IPS DF 6.9 (cell line): ENCODE results near the gene ZC3H8.
"Not testable (repeated sequence)": the region's sequence is repeated elsewhere in the genome, so short reads cannot be mapped to it uniquely, and the experiment has no call there.

ENCODE experiments used
- DNase-seq: peaks from one replicate; pipeline ENCODE4 v3.0.0-alpha.2; 2013; ENCODE audit warnings: low read depth, low spot score
- H3K27ac ChIP-seq: one replicate; pipeline ENCODE4 v1.5.1; 2013; ENCODE audit warnings: low read length, control low read depth
- H3K27me3 ChIP-seq: 2 replicates; pipeline ENCODE4 v1.6.1; 2013; ENCODE audit warnings: mild to moderate bottlenecking, low read length; ENCODE audit not compliant: control insufficient read depth, insufficient read depth
- H3K36me3 ChIP-seq: 2 replicates; pipeline ENCODE4 v1.6.1; 2013; ENCODE audit warnings: low read length; ENCODE audit not compliant: control insufficient read depth, insufficient read depth
- H3K4me1 ChIP-seq: 2 replicates; pipeline ENCODE4 v1.6.1; 2013; ENCODE audit warnings: low read length; ENCODE audit not compliant: control insufficient read depth, insufficient read depth
- H3K4me3 ChIP-seq: 2 replicates; pipeline ENCODE4 v1.5.1; 2013; ENCODE audit warnings: mild to moderate bottlenecking, low read length
- H3K9me3 ChIP-seq: 2 replicates; pipeline ENCODE4 v1.6.1; 2013; ENCODE audit warnings: low read length, inconsistent platforms; ENCODE audit not compliant: control insufficient read depth, insufficient read depth
- WGBS: extraction: QIAGEN DNeasy Blood & Tissue Kit; methylation state at CpG from one replicate; pipeline ENCODE4 v1.1.7; 2013; ENCODE audit warnings: mixed read lengths, missing lambda C conversion rate; ENCODE audit not compliant: insufficient read length, insufficient coverage; 5-methylcytosine and 5-hydroxymethylcytosine counted together

ZC3H8 gene

GRCh38 chr2:112229348-112229747, 25.5 kb downstream of the ZC3H8 start:
- Histone ChIP-seq H3K4me1 (no peaks in the 10 kb centered on the region), H3K27ac (no peak overlapping the region), H3K36me3 (no peaks in the 10 kb centered on the region), H3K9me3 (no peaks in the 10 kb centered on the region), H3K4me3 (no peak overlapping the region), H3K27me3 (no peaks in the 10 kb centered on the region)
- DNase-seq = no peak

DNA sequence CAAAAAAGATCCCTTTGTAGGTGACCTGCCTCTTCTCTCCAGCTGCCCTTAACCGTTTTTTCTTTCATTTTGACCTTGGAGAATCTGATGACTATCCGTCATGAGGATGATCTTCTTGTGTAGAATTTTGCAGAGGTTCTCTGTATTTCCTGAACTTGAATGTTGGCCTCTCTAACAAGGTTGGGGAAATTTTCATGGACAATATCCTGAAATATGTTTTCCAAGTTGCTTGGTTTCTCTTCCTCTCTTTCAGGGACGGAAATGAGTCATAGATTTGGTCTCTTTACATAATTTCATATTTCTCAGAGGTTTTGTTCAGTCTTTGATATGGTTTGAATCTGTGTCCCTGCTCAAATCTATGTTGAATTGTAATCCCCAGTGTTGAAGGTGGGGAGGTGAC, 34.0 kb downstream of the ZC3H8 start:
- WGBS = no CpG with 5 or more reads among the region's 3 CpGs
- Histone ChIP-seq H3K36me3 (no peaks in the 10 kb centered on the region), H3K4me3 (no peak overlapping the region), H3K27me3 (no peaks in the 10 kb centered on the region), H3K27ac (no peak overlapping the region), H3K9me3 (no peaks in the 10 kb centered on the region), H3K4me1 (no peaks in the 10 kb centered on the region)
- DNase-seq = no peak

DNA sequence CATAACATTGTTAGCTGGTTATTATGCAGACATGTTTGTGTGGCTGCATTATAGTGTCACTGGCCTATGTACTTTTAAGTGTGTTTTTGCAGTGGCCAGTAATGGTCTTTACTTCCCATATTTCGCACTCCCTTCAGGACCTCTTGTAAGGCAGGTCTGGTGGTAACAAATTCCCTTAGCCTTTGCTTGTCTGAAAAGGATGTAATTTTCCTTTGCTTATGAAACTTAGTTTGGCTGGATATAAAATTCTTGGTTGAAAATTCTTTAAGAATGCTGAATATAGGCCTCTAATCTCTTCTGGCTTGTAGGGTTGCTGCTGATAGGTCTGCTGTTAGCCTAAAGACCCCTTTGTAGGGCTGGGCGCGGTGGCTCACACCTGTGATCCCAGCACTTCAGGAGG, 34.7 kb downstream of the ZC3H8 start:
- no CpG with 5 or more reads among the region's 3 CpGs for WGBS
- H3K27me3 ChIP-seq = no peaks in the 10 kb centered on the region
- H3K4me1 ChIP-seq = no peaks in the 10 kb centered on the region
- no peaks in the 10 kb centered on the region for H3K36me3 ChIP-seq
- H3K27ac ChIP-seq = no peak overlapping the region
- no peaks in the 10 kb centered on the region for H3K9me3 ChIP-seq
- H3K4me3 ChIP-seq = no peak overlapping the region
- no peak for DNase-seq

GRCh38 chr2:112217854-112218253, 37.0 kb downstream of the ZC3H8 start:
- no peak for DNase-seq
- no peaks in the 10 kb centered on the region for H3K4me1 ChIP-seq
- no peak overlapping the region for H3K27ac ChIP-seq
- no peak overlapping the region for H3K4me3 ChIP-seq
- H3K36me3 ChIP-seq = no peaks in the 10 kb centered on the region
- H3K27me3 ChIP-seq = no peaks in the 10 kb centered on the region
- no peaks in the 10 kb centered on the region for H3K9me3 ChIP-seq

- no CpG with 5 or more reads among the region's 3 CpGs for WGBS
- Histone ChIP-seq H3K4me1 (no peaks in the 10 kb centered on the region), H3K27me3 (no peaks in the 10 kb centered on the region), H3K9me3 (no peaks in the 10 kb centered on the region), H3K4me3 (no peak overlapping the region), H3K36me3 (no peaks in the 10 kb centered on the region), H3K27ac (no peak overlapping the region)
- no peak for DNase-seq
These were observed 38.7 kb downstream of the ZC3H8 start for GRCh38 chr2:112216167-112216566.

GRCh38 chr2:112207905-112208304, 46.9 kb downstream of the ZC3H8 start:
- H3K4me3 ChIP-seq, H3K4me1 ChIP-seq, DNase-seq, H3K36me3 ChIP-seq, H3K9me3 ChIP-seq, H3K27ac ChIP-seq, H3K27me3 ChIP-seq: not testable (repeated sequence)
- no CpG with 5 or more reads among the region's 3 CpGs for WGBS

- Histone ChIP-seq H3K27ac (no peak overlapping the region), H3K4me1 (no peaks in the 10 kb centered on the region), H3K27me3 (no peaks in the 10 kb centered on the region), H3K36me3 (no peaks in the 10 kb centered on the region), H3K9me3 (no peaks in the 10 kb centered on the region), H3K4me3 (no peak overlapping the region)
- WGBS = no CpG with 5 or more reads among the region's 2 CpGs
- DNase-seq = no peak
These were observed 50.4 kb downstream of the ZC3H8 start for GRCh38 chr2:112204411-112204810.

- H3K27ac ChIP-seq = no peak overlapping the region
- H3K9me3 ChIP-seq = no peaks in the 10 kb centered on the region
- no peak for DNase-seq
- no peaks in the 10 kb centered on the region for H3K36me3 ChIP-seq
- H3K4me3 ChIP-seq = no peak overlapping the region
- H3K27me3 ChIP-seq = no peaks in the 10 kb centered on the region
- WGBS = no CpG with 5 or more reads among the region's 3 CpGs
- no peaks in the 10 kb centered on the region for H3K4me1 ChIP-seq
These were observed 53.0 kb downstream of the ZC3H8 start for GRCh38 chr2:112201696-112202430.

DNA sequence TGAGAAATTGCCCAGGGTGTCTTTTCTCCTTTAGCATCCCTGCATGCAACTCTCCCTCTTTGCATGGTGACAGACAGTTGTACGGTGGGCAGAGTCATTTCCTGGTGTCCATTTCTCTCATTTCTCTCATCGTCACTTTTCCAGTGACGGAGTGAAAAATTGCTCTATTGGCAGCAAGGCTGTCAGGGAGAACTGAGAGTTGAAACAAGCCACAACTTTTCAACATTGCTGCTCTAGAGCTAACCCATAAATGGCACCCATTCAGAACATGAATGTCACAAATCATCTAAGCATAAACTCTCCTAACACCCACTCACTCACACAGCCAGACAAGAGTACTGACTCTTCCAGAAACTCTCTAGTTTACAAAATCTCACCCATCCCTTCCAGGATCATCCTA, 55.7 kb downstream of the ZC3H8 start:
- Histone ChIP-seq H3K27ac (no peak overlapping the region), H3K4me1 (no peaks in the 10 kb centered on the region), H3K36me3 (no peaks in the 10 kb centered on the region), H3K9me3 (no peaks in the 10 kb centered on the region), H3K4me3 (no peak overlapping the region), H3K27me3 (no peaks in the 10 kb centered on the region)
- WGBS = no CpG with 5 or more reads among the region's 3 CpGs
- no peak for DNase-seq

- no peak overlapping the region for H3K27ac ChIP-seq
- H3K9me3 ChIP-seq = no peaks in the 10 kb centered on the region
- H3K36me3 ChIP-seq = no peaks in the 10 kb centered on the region
- H3K4me3 ChIP-seq = no peak overlapping the region
- H3K4me1 ChIP-seq = no peaks in the 10 kb centered on the region
- no peaks in the 10 kb centered on the region for H3K27me3 ChIP-seq
- DNase-seq = no peak
These were observed 56.1 kb downstream of the ZC3H8 start for GRCh38 chr2:112198780-112199179.

DNA sequence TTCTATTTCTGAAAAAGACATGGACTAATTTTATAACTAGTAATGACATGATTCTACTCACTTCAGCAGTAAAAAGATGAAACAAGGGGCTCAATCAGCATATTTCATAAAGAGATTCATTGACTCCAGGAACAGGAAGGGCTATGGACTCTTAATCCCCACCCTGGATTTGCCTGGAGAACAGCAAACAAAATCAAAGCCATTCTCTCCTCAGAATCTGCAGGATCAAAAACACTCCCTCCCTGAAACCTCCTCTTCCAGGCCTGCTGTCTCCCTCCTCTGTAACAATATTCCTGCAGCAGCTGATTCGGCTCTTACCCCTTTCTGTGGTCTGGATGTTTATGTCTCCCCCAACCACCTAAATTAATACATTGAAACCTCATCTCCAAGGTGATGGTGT, 57.0 kb downstream of the ZC3H8 start:
- H3K36me3 ChIP-seq = no peaks in the 10 kb centered on the region
- DNase-seq = no peak
- no peak overlapping the region for H3K27ac ChIP-seq
- H3K4me3 ChIP-seq = no peak overlapping the region
- H3K4me1 ChIP-seq = no peaks in the 10 kb centered on the region
- H3K27me3 ChIP-seq = no peaks in the 10 kb centered on the region
- no CpG with 5 or more reads among the region's 1 CpG for WGBS
- no peaks in the 10 kb centered on the region for H3K9me3 ChIP-seq
